Endometrial microvascular endothelial cells (primary cell): ENCODE results near the gene OVCH2. TPM values are rescaled to one million over a fixed set of nuclear protein-coding genes. Genes with fewer than 3 reads are reported as not detected.
"Not testable (repeated sequence)": the region's sequence is repeated elsewhere in the genome, so short reads cannot be mapped to it uniquely, and the experiment has no call there.

Experiments
- in situ Hi-C: cut with HindIII; loops from 2 replicates; pipeline ENCODE4 v1.10.0; 2017; ENCODE audit warnings: low sequenced_read_pairs, low pct_unique_long_range_greater_than_20kb; ENCODE audit errors: inconsistent ontology term
- total RNA-seq: library from RNA; depleted of rRNA; stranded (reverse); fragments of >200 nt; gene quantifications from one replicate; pipeline ENCODE4 v1.2.3, GENCODE V29; 2015; ENCODE audit errors: inconsistent ontology term

OVCH2 gene
- total RNA-seq, 1 donor from 2014 or later, result not detected

DNA sequence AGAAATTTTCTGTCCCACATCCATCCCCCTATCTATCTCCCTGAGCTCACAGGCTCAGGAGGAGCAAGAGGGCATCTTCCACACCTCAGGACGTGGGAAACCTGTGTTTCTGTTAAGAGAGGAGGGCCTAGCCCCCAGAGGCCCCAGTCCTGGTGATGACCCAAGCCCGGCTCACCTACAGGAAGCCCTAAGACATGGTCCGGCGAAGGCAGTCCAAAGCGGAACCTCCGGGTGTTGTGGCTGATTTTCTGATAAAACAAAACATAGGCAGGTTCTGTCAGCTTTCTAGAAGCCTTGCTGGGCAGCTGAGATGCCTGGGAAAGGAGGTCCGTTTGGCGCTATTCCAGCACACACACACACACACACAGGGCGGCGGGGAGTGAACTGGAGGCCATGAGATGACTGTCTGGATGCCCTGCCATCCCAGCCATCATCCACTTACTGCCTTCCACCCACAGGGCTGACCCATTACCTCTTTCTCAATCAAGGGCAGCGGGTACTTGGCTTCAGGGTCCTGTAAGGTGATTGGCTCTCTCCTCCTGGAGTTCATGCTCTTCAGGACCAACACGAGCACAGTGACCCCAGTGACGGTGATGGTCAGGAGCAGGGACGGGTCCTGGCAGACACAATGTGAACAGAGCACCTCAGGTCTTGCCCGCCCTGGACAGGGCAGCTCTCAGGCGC, 33.9 kb downstream of the OVCH2 start:
- in situ Hi-C loops, result no loop called here

DNA sequence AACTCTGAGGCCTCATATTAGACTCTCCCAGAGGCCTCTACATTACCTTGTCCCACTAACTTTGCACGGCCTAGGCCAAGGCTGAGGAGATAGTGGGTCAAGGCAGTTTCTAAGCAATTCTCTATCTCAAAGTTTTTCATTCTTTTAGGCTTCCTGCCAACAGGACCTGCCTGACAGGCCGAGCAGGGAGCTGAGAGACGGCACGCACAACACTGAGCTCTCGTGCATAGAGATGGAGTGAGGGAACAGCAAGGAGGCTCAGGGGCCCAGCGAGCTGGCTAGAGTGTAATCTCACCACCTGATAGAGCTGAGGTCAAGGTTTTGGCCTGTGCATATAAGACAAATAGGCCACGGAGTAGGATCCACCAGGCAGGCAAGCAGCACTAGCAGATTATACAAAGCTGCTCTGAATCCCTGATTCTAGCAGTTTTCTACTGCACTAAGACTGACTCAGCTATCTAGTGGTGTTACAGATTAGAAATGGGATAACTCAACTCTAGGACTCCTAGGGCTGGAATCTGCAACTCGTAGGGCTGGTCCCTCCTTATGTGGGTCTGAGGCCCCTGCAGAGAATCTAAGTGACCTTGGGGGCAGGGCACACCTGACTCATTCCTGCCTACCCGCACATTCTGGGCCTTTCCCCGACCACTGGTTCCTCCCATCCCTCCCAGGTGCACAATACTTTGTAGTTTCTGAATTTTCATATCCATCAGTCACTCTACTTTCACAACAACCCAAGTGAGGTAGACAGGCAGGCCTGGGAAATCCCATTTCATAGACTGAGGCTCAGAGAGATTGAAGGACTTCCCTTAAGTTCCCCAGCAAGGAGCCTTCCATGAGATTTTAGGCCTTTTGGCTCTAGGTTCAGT, 34.7 kb downstream of the OVCH2 start:
- in situ Hi-C loops, result no loop called here

DNA sequence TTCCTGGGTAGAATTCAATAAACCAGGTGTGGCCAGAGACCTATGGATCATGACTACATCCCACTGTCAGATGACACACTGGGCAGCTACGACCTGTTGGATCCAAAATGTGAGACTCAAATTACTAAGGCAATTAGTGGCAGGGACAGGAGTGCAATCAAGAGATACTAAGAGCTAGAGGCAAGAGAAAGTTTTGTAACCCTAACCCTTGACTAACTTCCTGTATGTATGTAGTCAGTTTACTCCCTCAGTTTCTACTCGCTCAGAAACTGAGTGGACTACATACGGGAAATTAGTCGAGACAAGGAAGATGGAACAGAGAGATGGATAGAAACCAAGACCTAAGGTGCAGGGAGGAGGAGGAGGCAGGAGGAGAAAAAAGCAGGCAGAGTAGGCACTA, 35.6 kb downstream of the OVCH2 start:
- in situ Hi-C loops, result no loop called here

DNA sequence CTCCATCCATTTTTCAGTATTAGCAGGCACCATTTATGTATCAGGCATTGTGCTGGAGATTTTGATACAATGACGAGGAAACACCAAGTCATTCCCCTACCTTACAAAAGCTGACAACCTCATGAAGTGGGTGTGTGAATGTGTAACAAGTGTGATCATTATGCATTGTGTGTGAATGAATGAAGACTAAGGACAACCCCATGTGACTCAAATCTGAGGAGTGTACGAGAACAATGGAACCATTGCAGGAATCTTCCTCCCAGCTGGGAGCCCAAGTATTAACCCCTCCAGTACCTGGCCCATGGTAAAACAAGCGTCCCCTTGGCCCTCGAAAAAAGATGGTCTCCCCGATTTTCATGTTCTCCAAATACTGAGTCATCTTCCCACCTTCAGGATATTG, 37.4 kb downstream of the OVCH2 start:
- in situ Hi-C loops, result no loop called here

DNA sequence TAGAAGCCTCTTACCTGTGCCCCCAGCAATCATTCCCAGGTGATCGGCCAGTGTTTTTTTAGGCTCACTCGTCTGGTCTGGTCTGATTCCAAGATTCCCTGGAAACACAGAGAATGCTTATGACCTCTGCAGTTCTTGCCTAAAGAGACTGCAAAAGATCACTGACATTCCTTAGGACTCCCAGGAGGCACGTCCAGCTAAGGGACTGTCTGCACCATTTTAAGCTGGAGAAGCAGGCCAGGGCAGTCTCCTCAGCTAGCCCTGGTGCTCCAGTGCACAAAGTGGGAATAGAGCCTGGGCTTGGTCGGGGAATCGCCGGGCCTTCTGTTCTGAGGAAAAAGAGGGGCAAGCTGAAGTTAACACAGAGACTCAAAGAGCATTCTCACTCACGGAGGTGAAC, 37.8 kb downstream of the OVCH2 start:
- in situ Hi-C loops, result no loop called here

DNA sequence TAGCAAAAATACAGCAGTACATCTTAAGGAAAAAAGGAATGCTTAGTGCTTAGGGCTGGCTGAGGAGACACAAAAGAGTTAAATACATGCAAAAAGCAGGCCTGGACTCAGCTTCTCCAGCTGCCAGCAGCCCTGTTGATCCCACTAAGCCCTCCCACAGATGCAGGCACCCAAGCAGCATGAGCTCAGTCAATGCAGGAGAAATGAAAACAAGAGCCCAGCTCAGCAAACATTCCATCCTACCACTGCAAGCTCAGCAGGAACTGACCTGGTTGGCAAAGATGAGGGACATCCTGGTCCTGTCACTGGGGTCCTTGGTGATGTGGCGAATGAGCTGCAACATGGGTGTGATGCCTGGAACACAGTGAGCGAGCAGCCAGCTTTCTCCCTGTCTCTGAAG, 38.8 kb downstream of the OVCH2 start:
- in situ Hi-C loops, result no loop called here

DNA sequence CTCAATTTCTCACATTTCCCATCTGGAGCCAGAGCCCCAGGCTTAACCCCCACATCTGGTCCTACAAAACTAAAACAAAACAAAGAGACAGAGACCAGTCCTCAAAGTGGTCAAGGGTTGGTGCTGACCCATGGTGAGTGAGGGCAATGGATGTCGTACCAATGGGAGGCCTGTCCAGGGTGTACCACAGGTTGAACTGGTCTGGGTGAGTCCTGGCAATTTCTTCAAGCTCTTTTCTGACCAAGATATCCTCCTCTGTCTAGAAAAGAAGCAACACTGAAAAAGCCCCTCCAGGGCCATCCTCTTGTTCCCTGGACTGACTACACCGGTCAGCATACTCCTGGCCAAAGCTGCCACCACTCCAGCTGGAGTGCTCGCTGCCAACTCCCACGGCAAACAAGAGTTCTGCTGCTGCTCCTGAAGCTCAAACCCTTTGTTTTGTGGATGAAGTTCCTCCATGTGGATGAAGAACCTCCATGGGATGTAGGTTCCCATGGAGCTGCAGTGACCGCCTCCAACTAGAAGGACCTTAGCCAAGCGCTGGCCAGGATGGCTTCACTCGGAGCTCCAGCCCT, 39.9 kb downstream of the OVCH2 start:
- in situ Hi-C loops, result no loop called here

DNA sequence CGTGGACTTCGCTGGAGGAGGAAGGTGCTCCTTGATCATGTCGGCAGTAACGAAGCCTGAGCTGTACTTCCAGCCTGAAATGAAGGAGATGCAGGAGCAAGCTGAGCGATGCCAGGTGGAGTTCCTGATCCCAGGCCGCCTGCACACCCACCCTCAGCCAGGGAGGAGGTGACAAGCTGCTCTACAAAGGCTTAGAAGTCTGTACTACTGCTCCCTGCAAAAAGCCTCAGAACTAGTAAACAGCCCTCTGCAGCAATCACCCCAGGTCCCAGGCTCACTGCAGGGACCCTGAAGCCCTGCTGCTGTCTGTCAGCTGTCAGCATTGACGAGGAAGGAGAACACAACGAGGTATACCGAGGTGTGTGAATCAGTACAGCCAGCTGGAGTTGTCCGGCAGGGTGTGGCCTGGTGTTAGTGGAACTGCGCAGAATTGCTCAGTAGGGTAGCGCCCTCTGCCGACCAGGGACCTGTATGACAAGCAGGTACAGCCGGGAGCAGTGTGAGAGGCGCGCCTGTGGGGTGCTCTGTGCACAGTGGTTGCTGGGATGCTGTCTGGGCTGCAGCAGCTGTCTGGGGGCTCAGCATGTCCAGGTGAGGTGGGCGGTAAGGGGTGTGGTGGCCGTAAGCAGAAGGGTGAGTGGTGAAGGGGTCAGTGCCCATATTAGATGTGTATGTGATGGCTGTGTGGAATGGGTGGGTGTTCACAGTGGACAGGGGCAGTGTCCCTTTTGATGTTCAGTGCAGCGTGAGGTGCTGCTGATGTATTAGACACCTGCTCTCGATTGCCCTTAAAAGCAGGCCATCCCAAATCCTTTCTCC, 40.6 kb downstream of the OVCH2 start:
- in situ Hi-C loops, result no loop called here

DNA sequence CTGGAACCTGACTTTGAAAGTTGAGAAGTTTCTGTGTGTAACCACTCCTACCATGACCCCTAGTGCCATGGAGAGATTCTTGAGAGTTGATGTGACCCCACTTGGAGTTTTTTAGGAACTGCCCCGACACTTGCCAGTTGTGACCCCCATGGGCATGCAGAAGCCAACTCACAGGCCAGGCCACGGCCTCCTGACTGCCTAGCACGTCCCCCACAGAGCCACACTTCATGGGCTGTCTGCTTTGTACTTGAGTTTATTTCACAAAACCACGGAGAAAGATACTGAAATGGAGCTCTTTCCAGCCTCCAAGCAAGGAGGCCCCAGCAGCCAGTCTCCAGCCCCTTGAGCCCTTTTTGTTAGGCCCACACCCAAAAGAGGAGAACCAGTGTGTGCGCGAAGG, 41.4 kb downstream of the OVCH2 start:
- in situ Hi-C loops, result no loop called here

DNA sequence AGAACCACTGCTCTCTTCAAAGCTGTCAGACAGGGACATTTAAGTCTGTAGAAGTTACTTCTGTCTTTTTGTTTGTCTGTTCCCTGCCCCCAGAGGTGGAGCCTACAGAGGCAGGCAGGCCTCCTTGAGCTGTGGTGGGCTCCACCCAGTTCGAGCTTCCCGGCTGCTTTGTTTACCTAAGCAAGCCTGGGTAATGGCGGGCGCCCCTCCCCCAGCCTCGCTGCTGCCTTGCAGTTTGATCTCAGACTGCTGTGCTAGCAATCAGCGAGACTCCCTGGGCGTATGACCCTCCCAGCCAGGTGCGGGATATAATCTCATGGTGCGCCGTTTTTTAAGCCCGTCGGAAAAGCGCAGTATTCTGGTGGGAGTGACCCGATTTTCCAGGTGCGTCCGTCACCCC, 42.7 kb downstream of the OVCH2 start:
- in situ Hi-C loops, result not testable (repeated sequence)

DNA sequence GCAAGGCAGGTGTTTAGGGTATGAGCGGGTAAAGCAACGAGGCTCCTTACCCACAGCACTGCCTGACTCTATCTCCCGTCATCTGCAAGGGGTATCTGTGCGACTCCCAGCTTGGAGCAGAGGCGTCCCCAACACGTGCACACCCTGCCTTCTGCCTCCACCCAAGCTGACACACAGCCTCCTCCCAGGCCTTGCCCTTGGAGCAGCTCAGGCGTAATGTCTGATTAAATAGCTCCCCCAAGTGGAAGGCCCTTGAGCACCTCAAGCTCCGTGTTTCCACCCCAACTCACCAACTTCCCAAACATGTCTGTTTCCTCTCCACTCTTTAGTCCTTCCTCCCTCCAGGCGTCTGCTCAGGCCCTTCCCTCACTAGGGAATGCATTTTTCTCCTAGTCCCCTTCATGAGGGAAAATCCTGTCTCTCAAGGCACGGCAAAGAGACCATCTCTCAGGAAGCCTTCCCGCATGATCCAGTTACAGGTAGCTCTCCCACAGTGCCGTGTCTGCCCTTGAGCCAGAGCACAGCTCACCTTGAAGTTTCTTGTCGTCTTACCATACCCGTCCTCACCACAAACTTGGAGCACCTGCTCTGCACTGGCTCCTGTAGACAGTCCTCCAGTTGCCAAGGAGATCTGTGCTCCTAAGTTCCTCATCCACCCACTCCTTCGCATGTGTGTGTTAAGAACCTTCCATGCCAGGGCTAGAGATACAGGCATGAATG, 48.8 kb downstream of the OVCH2 start:
- in situ Hi-C loops, result no loop called here

DNA sequence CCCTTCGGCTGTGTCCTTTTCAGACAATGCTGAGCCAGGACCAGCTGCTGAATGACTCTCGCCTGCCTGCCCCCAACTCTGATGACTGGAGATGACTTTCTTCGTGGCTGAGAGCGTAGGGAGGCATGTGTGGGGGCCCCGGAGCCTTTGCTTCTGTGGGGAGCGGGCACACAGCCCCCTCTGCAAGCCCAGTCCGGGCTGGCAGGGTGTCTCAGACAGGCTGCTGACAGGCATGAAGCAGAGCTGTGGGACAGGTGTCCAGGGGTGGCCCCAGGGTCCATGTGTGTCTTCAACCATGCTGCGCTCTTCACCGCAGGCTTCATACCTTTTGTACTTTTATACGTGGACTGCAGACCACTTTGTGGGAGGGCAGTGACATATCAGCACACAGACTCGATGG, 49.6 kb downstream of the OVCH2 start:
- in situ Hi-C loops, result no loop called here

DNA sequence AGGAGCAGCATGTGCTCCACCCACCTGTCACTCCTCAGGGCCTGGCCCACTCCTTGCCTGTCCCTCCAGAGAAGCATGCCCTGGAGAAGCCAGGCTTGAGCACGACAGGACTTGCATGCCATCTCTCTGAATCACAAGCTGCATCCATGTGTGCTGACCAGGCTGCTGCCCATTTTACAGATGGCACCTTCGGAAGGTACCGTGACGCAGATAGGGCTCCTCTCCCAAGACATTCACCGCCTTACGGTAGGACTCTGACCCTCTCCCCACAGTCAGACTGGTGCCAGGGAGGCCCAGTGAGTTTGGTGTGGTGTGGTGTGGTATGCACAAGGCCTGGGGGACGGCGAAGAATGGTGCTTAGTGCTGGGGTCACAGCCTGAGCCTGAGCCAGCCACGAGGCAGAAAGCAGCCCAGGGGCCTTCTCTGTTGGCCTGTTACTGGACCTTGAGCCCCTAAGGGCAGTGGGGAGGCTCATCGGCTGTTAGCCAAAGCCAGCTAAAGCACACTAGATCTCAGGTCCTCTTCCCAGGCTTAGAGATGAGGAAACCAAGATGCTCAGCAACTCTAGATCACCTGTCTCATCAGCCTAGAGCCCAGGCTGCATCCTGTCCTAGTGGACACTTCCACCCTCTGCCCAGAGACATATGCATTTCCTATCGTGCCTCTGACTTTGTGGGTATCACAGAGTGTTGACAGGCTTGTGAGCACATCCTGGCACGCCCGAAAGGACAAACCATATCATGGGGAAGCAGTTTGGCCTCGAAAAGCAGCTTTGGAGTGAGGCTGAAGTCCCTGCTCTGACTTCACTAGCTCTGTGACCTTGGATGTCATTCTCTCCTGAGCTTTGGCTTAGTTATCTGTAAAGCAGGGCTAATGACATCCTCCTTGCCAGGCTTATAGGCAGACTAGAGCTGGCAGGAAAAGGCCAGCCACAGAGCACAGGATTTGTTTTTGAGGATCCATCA, 50.7 kb downstream of the OVCH2 start:
- in situ Hi-C loops, result no loop called here

DNA sequence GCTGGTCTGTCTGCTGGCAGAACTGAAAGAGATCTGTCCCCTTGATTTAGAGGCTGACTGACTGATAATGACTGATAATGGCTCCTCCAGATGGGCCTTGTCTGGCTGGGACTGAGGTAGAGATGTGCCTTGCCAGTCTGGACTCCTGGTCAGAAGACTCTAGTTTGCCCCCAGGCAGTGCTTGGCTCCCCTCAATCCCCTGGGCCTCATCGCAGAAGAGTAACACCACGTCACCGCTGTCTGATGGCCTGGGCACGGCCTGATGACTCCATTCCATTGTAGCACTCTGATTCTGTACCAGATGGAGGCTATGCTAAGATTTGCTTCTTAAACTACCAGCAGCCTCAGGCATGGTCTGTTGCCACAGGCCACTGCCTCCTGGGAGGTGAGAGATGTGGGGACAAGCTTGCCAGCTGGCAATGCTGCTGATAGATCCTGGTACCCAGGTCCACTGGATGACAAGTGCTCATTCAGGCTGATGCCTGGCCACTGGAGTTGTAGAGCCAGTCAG, 52.0 kb downstream of the OVCH2 start:
- in situ Hi-C loops, result no loop called here

DNA sequence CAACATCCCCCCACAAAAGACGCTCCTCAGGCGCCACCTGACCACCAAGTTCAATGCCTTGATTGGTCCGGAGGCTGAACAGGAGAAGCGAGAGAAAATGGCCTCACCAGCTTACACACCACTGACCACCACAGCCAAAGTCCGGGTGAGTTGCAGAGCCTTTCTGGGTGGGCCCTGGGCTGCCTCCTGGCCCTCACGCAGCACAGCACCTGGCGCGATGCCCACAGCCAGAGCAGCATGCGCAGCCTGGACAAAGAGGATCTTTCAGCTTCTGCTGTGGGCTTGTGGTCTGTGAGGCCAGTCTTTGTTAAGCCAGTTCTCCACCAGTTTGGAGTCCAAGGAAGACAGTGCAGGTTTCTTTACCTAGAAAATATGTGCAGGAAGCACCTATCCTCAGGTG, 54.6 kb downstream of the OVCH2 start:
- in situ Hi-C loops, result no loop called here

DNA sequence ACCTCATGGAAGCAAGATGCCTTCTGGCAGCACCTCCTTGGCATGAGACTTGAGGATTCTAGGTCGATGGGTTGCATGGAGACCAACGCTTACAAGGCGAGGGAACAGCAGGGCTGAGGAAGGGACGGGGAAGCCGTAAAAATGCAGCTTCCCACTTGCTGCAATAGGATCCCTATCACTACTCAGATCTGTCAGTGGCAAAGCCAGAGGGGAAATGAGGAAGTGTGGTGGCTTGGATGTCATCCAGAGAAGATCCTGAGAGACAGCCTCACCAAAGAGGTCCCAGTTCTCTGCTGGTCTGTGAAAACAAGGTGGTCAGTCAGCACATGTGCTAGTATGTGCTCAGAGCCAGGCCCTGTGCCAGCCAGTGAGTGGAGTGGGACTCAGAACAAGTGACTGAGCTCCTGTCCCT, 55.1 kb downstream of the OVCH2 start:
- in situ Hi-C loops, result no loop called here

DNA sequence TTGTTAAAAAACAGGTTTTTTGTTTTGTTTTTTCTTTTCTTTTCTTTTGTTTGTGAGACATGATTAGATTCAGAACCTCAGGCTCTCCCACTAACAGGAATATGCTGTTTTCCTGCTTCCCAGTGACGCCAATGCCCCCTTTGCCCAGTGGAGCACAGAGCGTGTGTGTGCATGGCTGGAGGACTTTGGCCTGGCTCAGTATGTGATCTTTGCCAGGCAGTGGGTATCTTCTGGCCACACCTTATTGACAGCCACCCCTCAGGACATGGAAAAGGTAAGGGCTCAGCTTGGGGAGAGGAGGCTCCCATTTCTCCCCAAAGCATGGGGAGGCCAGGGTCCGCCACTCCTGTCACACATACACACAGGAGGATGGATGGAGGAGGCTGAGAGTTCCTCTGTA, 58.0 kb downstream of the OVCH2 start:
- in situ Hi-C loops, result no loop called here
